ENCODE results near the gene ARHGEF39. TPM values are rescaled to one million over a fixed set of nuclear protein-coding genes. Genes with fewer than 3 reads are reported as not detected.

The ARHGEF39 gene
- total and polyA plus RNA-seq, 9 of the 15 experiments (the other 6 are each of a cell fraction or from before 2014, with no cell fraction given): 2.8 to 21.7 (median 12.9) TPM

DNA sequence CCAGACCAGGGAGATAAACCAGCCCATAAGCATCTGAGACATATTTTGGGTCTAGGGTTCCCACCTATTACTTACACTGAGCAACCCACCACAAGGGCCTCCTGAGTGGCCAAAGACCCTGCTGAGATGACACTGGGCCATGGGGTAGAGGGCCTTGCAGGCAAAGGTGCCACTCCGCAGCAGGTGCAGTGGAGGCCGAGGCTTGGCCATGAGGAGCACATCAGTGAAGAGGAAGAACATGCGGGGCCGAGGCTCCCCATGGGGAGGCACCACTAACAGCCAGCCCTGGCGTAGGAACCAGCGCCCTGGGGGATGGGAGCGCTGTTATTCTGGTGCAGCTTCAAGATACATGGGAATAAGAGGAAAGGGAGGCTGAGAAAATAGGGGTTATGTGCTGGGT lies 2.6 kb downstream of the ARHGEF39 start:
- Histone ChIP-seq H3K9ac (ENCODE audit: insufficient read depth in 1 of 2, low read depth in 2 of 2, low read length in 2 of 2) (no peak overlapping the region; a peak in 1 of 4 replicates), H3K9me3 (replicated peaks; ENCODE audit: control insufficient read depth, insufficient read depth, low read depth, low read length) (no peaks in the 10 kb centered on the region), H3K9me1 (ENCODE audit: control insufficient read depth, insufficient read depth, low read length) (no peaks in the 10 kb centered on the region), H2AFZ (ENCODE audit: low read depth, low read length) (no peak overlapping the region), H3K27me3 (ENCODE audit: control insufficient read depth in 2 of 2, insufficient read depth in 2 of 2, low read length in 2 of 2) (no peaks in the 10 kb centered on the region), H3K36me3 (ENCODE audit: control insufficient read depth, insufficient read depth, low read length) (peaks cover 36% of the 10 kb centered on the region; the same call in 2 of the 3 replicates), H4K20me1 (replicated peaks; ENCODE audit: control insufficient read depth, insufficient read depth, low read length) (no peaks in the 10 kb centered on the region), H3K4me3 (no peak overlapping the region), H3K4me2 (ENCODE audit: insufficient read depth, low read length) (no peak overlapping the region), H3K79me2 (ENCODE audit: control insufficient read depth, insufficient read depth, low read length) (peaks cover 26% of the 10 kb centered on the region), H3K27ac (ENCODE audit: extremely low read depth, low read depth, low read length) (no peak overlapping the region), H3K4me1 (replicated peaks in 1 of 2; ENCODE audit: control insufficient read depth in 2 of 2, insufficient read depth in 2 of 2, low read length in 2 of 2) (peaks cover 22 to 30% of the 10 kb centered on the region in 2 experiments)
- BruUV-seq (replicated peaks): no TSS peak
- ChIA-PET CTCF (ENCODE audit: low intra/inter-chr PET ratio) (no interaction called here), POLR2A (interaction anchor here (1.0 kb wide), 1 partner anchor 54 kb away, joined by 3 read pairs; no protein-coding TSS in a partner anchor)
- in situ Hi-C loops (cut with MboI): no loop called here
- no peak for ATAC-seq
- TF ChIP-seq RBFOX2 (IDR thresholded peaks at IDR 0.05; ENCODE audit: low read depth, low read length): peak; percentile 33; the same call in 1 of the 2 replicates
- TF ChIP-seq POLR2G (IDR thresholded peaks at IDR 0.05; ENCODE audit: low read depth, low read length): peak; percentile 43; the same call in 1 of the 2 replicates
- TF ChIP-seq TCF7 (IDR thresholded peaks at IDR 0.05; ENCODE audit: borderline replicate concordance): no peak
- TF ChIP-seq ZNF785 (CRISPR knock-in tag; IDR thresholded peaks at IDR 0.05): no peak
- DNase-seq (ENCODE audit: extremely low read depth in 1 of 4, low spot score in 3 of 4): no peak
- intact Hi-C loops (cut with micrococcal nuclease): loop anchor here (10.0 kb wide), 1 partner anchor 152 kb away; the partner anchor contains the start of genes HINT2 and SPAG8
- FAIRE-seq: no peak
- WGBS (ENCODE audit: insufficient coverage, low coverage, missing lambda C conversion rate): 78% methylated on average over 5 of the region's 7 CpGs

DNA sequence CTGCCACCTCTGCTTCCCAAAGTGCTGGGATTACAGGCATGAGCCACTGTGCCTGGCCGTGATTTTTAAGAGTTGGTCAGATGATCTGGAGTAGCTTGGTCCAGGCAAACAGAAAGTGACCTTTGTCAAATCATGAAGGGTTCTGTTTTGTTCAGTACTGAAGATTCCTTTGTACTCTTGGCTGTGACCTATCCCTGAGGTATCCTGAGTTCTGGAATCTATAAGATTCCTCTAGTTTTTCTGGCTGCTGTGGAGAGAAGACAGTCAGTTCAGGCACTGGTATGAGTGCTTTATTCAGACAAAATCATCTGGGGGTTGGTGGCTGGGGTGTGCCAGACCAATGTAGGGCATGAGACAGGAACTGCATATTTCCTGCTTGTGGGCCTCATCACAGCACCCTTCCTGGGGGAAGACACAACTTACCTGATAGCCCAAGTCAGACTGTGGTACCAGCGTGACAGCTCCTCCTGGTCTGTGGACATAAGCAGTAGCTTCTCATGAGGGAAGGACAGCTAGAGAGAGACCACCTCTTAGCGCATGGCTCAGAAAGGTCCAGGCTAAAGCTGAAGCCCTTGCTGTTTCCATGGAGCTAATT lies 3.1 kb downstream of the ARHGEF39 start:
- ATAC-seq: no peak
- intact Hi-C loops (cut with micrococcal nuclease): loop anchor here (10.0 kb wide), 1 partner anchor 153 kb away; the partner anchor contains the start of genes HINT2 and SPAG8
- Histone ChIP-seq H3K27me3 (ENCODE audit: control insufficient read depth in 2 of 2, insufficient read depth in 2 of 2, low read length in 2 of 2) (no peaks in the 10 kb centered on the region), H3K36me3 (ENCODE audit: control insufficient read depth, insufficient read depth, low read length) (peaks cover 36% of the 10 kb centered on the region; the same call in 2 of the 3 replicates), H3K9me1 (ENCODE audit: control insufficient read depth, insufficient read depth, low read length) (no peaks in the 10 kb centered on the region), H3K27ac (ENCODE audit: extremely low read depth, low read depth, low read length) (peak overlapping the region; percentile 30; the same call in 1 of the 3 replicates), H2AFZ (ENCODE audit: low read depth, low read length) (no peak overlapping the region), H3K9ac (ENCODE audit: insufficient read depth in 1 of 2, low read depth in 2 of 2, low read length in 2 of 2) (no peak overlapping the region), H3K4me2 (ENCODE audit: insufficient read depth, low read length) (no peak overlapping the region), H3K4me3 (no peak overlapping the region), H3K79me2 (ENCODE audit: control insufficient read depth, insufficient read depth, low read length) (peaks cover 26% of the 10 kb centered on the region), H3K9me3 (replicated peaks; ENCODE audit: control insufficient read depth, insufficient read depth, low read depth, low read length) (no peaks in the 10 kb centered on the region), H4K20me1 (replicated peaks; ENCODE audit: control insufficient read depth, insufficient read depth, low read length) (no peaks in the 10 kb centered on the region), H3K4me1 (replicated peaks in 1 of 2; ENCODE audit: control insufficient read depth in 2 of 2, insufficient read depth in 2 of 2, low read length in 2 of 2) (peaks cover 24 to 34% of the 10 kb centered on the region in 2 experiments)
- no peak for FAIRE-seq
- WGBS (ENCODE audit: insufficient coverage, low coverage, missing lambda C conversion rate): 47% methylated on average over 2 of the region's 3 CpGs
- POLR2A ChIA-PET: interaction anchor here (0.7 to 1.5 kb wide), 8 partner anchors 14 to 153 kb away, joined by 3 to 5 read pairs (median 4); partner anchors contain the start of genes CREB3, HINT2 and TLN1
- CTCF ChIA-PET (ENCODE audit: low intra/inter-chr PET ratio): no interaction called here
- BruUV-seq (replicated peaks): no TSS peak
- no peak for DNase-seq (ENCODE audit: extremely low read depth in 1 of 4, low spot score in 3 of 4)
- in situ Hi-C loops (cut with MboI): no loop called here
- TF ChIP-seq SIRT6 (IDR thresholded peaks at IDR 0.05; ENCODE audit: low read depth, low read length) (no peak), ZNF75A (CRISPR knock-in tag; IDR thresholded peaks at IDR 0.05) (no peak), BHLHE40 (IDR thresholded peaks at IDR 0.05; ENCODE audit: low read length) (no peak), SREBF1 (IDR thresholded peaks at IDR 0.05; ENCODE audit: borderline replicate concordance, low read depth, low read length) (no peak), STAT5B (CRISPR knock-in tag; IDR thresholded peaks at IDR 0.05) (no peak), PHTF2 (CRISPR knock-in tag; IDR thresholded peaks at IDR 0.05) (no peak)
- TF ChIP-seq, protein P1, sequence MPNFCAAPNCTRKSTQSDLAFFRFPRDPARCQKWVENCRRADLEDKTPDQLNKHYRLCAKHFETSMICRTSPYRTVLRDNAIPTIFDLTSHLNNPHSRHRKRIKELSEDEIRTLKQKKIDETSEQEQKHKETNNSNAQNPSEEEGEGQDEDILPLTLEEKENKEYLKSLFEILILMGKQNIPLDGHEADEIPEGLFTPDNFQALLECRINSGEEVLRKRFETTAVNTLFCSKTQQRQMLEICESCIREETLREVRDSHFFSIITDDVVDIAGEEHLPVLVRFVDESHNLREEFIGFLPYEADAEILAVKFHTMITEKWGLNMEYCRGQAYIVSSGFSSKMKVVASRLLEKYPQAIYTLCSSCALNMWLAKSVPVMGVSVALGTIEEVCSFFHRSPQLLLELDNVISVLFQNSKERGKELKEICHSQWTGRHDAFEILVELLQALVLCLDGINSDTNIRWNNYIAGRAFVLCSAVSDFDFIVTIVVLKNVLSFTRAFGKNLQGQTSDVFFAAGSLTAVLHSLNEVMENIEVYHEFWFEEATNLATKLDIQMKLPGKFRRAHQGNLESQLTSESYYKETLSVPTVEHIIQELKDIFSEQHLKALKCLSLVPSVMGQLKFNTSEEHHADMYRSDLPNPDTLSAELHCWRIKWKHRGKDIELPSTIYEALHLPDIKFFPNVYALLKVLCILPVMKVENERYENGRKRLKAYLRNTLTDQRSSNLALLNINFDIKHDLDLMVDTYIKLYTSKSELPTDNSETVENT (CRISPR knock-in tag; IDR thresholded peaks at IDR 0.05): no peak
- TF ChIP-seq, protein P2, sequence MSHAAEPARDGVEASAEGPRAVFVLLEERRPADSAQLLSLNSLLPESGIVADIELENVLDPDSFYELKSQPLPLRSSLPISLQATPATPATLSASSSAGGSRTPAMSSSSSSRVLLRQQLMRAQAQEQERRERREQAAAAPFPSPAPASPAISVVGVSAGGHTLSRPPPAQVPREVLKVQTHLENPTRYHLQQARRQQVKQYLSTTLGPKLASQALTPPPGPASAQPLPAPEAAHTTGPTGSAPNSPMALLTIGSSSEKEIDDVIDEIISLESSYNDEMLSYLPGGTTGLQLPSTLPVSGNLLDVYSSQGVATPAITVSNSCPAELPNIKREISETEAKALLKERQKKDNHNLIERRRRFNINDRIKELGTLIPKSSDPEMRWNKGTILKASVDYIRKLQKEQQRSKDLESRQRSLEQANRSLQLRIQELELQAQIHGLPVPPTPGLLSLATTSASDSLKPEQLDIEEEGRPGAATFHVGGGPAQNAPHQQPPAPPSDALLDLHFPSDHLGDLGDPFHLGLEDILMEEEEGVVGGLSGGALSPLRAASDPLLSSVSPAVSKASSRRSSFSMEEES (CRISPR knock-in tag; IDR thresholded peaks at IDR 0.05): no peak
